Fibroblast of peridontal ligament (primary cell): ENCODE measurements around the gene ZNF184.

Experiments
- DNase-seq: peaks from one replicate; pipeline ENCODE4 v3.0.0-alpha.2; 2010; ENCODE audit errors: extremely low read depth

The ZNF184 gene

DNA sequence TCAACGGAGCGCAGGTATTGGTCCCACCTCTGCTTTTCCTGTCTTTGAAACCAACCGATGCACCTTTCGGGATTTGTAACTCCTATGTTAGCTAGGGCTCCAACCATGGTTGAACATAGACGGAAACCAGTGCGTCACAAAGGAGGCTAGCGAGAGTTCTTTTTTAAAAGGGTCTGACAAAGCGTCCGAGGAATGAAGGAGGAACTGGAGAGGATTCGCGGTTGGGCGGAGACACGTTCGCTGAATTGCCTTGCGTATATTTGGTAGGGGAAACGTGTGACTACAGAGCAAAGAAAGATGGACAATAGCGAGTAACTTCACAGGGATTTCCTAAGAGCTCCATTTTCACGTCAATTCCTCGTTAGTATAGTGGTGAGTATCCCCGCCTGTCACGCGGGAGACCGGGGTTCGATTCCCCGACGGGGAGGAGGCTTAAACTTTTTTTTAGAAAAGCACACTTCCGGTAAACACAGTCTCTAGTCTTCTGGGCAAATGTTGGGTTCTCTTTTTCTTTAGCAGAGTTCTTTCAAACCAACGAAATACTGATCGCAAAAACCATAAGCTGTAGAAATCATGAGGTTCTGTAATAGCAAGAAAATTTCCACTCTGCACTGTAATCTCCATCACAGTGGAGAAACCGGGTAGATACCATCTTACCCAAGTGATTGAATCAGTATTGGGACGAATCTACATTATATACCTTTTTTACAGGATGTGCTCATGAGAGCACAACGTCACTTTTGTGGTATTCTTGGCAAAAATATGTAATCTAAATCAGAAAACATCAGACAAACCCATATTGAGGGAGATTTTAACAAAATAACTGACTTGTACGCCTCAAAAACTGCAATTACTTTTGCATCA lies 6.6 kb upstream of the ZNF184 start:
- peak; percentile 97 for DNase-seq

DNA sequence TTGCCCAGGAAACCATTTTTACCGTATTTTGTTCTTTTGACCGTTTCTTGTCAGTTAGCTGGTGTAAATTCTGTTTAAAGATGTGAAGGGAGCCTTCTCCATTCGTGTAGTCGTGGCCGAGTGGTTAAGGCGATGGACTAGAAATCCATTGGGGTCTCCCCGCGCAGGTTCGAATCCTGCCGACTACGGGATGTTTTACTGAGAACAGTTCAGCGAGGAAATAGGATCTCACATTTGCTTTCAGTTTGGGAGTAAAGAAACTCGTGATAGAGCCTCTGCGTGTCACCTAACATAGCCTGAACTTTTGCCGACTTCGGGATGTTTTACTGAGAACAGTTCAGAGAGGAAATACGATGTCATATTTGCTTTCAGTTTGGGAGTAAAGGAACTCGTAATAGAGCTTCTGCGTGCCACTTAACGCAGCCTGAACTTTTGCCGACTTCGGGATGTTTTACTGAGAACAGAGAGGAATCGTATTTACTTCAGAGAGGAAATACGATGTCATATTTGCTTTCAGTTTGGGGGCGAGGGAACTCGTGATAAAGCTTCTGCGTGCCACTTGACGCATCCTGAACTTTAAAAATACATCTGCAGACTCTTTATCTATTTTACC lies 5.9 kb upstream of the ZNF184 start:
- DNase-seq, result peak; percentile 97

DNA sequence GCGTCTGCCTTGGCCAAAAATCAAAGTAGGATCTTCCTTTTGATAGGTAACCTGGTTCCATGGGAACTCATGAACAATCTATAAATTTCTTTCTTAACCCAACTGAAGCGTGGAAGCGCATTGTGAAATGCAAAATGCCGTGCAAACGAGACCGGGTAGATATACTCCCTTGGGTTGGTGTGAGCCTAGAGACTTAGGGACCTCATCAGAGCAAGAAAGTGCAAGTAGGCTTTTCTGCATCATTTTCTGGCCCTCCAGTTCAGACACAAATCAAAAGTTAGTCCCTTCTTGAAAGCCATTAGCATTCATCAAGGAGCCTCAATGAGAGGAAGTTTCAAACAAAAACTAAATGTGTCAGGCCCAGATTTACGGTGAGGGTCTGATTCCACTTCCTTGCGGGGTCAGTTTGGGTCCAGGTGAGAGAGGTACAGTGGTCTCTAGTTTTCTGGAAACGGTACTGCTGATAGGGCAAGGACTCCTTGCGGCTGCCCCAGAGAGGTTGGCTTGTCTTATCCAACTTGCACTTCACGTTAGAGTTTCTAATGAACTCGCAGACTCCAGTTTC lies 5.3 kb upstream of the ZNF184 start:
- no peak for DNase-seq

DNA sequence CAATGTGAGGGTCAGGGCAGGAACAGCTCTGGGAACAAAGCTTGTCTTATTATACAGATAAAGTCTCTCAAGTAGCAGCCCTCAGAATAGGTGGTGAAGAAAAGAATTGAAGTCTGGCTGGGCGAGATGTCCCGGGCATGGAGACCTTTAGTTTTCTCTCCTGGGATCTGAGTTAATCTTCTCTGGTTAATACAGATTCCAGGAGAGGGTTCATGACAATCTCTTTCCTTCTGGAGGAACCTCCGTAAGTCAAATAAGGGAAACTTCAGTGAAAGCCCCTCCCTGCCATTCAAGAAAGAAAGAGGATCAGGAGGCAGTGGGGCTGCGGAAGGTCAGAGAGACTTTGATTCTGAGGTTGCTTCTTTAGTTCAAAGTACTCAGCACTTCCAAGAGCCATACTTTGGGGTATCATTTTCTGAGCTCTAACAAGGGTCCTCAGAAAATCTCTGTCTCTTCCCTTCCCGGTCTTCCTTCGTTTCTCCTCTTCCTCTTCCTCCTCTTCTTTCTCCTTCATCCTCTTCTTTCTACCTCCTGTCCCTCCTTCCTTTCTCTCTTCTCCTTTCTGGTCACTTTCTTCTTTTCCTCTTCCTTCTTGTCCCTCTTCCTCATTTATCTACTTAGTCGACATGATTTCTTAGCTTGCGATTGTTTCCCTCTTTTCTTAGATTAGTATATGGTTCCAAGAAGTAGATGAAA lies 4.6 kb upstream of the ZNF184 start:
- no peak for DNase-seq

DNA sequence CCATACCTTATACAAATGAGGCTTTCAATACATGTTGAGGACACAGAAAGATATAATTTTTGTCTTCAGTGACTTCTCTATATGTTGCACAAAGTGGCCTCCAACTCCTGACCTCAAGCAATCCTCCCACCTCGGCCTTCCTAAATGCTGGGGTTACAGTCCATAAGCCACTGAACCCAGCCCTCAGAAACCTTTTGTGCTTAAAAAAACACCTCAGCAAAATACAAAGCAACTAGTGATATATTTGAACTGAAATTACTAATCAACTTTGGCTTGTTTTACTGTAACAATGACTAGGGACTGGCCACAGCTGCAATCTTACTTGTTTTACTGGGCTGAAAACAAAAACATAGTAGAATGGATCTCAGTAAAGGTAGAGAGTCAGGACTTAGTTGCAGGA lies 3.2 kb upstream of the ZNF184 start:
- DNase-seq, result no peak

DNA sequence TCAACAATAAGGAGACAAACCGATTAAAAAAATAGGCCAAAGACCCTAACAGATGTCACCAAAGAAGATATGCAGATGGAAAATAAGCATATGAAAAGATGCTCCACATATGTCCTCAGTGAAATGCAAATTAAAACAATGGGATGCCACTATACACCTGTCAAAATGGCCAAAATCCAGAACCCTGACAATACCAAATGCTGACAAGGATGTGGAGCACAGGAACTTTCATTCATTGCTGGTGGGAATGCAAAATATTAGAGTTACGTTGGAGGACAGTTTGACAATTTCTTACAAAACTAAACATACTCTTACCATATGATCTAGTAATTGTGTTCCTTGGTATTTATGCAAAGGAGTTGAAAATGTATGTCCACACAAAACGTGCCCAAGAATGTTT lies 1.8 kb upstream of the ZNF184 start:
- no peak for DNase-seq

DNA sequence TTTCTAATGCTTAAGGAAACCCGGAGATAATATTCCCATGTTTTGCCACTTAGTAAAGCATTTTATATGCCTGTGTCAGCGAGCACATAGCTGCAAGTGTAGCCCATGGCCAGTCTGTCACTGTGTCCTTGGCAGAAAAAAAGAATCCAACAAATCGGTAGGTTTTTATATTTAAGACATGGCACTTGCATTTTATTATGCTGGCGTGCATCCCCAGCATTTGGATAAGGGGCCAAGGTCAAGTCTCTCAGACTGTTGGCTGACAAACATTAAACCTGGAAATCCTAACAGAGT lies 1.2 kb upstream of the ZNF184 start:
- no peak for DNase-seq

DNA sequence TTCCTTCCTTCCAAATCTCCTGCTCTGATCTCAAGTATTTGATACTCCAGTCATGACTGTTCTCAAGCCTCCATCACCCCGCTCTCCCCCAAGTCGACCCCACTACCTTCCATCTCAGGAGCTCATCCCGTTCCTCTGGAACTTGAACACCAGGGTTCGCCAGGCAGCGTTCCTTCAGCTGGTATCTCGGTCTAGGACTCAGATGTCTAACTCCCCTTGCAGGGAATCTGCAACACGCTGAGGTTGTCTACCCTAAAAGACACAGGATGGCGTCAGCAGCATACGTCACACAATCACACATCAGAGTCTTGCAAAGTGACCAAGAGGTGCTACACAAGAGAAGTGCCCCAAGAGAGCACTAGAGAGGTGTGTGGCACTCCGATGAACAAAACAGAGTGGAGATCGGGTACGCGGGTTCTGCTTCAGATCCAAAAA lies 706 bp downstream of the ZNF184 start:
- DNase-seq, result peak; percentile 81

DNA sequence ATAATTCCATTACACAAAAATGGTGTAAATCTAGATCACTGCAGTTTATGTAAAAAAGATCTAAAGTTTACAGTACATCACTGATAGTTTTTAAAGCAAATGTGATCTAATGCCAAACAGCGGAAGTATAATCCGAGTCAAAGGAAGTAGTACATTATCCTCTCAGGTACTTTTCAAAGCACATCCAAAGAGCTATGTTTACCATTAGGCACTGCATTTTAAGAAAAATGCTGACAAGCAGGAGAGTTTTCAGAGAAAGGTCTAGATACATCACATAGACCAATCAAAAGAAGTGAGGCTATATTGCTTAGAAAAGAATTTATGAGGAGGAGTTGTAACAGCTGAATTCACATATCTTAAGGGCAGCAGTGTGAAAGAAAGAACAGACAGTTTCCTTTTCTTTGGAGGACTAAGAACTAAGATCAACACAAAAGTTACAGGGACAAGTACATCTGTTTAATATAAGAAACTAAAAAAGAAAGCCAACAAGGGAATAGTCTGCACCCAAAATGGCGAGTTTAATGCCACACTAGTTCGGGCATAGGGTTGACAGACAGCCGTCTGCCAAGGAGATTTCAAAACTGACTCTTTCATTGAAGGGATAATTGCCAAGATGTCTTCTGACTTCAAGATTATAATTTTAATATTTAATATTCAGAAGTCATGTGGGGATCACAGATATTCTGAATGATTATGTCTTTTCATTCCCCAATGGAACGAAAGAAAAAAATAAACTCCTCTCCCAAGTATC lies 1.4 kb downstream of the ZNF184 start:
- peak; percentile 7 for DNase-seq

DNA sequence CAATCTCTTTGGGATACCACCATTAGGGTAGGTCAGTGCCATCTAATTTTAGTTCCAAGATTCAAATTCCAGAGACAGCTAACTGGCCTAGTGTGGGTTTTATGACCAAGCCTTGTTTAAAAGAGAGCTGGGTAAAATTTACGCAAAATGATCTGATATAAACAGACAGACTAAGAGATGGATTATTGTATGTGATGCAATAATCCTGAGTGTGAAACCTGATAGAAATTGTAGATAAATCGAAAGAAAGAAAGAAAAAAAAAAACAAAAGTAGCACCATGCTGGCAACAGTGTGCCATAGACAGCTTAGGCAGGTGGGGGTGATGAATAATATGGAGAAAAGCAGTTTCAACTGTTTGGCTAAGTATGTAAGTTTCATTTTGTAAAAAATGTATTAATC lies 2.9 kb downstream of the ZNF184 start:
- DNase-seq, result no peak

DNA sequence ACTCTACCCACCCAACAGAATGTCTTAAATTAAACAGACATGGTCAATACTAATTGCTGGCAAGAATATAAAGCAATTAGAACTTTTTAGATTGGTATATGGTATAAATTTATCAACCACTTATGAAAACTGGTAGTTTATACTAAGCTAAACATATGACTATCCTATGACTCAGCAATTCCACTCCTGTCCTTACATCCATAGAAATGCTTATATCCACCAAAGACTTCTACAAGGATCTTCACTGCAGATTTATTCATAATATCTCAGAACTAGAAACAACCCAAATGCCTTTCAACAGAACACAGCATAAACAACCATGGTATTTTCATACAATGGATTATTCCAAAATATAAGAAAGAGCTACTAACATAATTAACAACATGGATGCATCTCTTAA lies 4.6 kb downstream of the ZNF184 start:
- peak; percentile 45 for DNase-seq

DNA sequence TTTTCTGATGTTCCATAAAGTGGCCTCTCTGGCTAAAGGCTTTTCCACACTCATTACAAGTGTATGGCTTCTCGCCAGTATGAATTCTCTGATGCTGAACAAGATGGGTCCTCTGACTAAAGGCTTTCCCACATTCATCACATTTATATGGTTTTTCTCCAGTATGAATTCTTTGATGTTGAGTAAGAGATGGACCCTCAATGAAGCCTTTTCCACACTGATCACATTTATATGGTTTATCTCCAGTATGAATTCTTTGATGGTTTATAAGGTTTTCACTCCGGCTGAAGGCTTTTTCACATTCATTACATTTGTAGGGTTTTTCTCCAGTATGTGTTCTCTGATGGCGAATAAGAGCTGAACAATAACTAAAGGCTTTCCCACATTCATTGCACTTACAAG lies 20.4 kb downstream of the ZNF184 start:
- DNase-seq, result peak; percentile 2

DNA sequence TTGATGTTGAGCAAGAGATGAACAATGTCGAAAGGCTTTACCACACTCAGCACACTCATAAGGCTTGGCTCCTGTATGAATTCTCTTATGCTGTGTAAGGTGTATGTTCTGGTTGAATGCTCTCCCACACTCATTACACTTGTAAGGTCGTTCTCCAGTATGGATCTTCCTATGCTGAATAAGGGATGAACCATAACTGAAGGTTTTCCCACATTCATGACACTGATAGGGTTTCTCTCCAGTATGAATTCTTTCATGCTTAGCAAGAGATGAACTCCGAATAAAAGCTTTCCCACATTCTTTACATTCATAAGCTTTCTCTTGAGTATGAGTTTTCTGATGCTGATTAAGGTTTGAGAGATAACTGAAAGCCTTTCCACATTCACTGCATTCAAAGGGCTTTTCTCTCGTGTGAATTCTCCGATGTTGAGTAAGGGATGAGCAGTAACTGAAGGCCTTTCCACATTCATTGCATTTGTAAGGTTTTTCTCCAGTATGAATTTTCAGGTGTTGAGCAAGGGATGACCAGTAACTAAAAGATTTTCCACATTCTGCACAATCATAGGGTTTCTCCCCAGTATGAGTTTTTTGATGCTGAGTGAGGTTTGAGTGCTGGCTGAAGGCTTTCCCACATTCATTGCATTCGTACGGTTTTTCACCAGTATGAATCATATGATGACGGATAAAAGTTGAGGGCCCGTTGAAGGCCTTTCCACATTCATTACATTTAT lies 21.1 kb downstream of the ZNF184 start:
- DNase-seq, result no peak

DNA sequence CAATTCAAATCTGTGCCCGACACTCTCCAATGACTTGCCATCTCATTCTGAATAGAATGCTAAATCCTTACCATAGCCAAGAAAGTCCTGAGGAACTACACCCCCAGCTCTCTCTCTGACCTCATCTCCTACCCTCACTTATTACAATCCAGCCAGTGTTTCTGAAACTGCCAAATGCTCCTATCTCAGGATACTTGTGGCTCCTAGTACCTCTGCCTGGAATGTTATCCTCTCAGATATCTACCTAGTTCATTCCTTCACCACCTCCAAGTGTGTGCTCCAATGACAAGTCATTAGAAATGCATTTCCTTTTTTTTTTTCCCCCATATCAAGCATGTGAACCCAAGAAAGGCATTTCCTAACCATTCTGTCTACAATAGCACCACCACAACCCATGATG lies 24.4 kb downstream of the ZNF184 start:
- DNase-seq, result no peak

DNA sequence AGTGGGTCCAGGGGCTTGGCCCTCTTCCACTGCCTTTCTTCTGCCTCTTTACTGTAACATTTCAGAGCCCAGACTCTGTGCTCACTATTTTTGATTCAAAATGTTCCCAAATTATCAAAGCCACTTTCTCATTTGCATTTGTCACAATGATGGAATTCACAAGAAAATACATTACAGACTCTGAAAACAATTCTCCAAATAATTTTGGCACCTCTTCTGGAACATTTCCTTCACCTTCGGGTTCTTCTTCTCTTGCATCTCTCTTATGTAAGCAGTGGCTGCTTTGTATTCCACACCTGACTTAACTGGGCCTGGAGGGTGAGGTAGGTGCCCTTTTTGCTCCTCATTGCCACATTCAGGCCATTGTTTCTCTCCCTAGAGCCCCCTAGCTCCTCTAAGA lies 30.0 kb downstream of the ZNF184 start:
- DNase-seq, result no peak

DNA sequence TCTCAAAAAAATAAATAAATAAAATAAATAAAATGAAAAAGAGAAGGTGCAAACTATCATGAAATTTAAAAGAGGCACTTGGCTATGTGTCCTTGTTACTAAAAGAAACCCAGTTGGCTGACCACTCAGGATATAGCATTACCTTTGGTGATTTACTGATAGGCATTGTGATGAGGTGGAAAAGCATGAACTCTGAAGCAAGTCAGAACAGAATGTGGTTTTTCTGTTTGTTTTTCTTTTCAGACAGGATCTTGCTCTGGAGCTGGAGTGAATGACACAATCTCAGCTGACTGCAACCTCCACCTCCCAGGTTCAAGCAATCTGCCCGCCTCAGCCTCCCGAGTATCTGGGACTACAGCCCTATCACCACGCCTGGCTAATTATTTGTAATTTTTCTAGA lies 31.9 kb downstream of the ZNF184 start:
- no peak for DNase-seq

DNA sequence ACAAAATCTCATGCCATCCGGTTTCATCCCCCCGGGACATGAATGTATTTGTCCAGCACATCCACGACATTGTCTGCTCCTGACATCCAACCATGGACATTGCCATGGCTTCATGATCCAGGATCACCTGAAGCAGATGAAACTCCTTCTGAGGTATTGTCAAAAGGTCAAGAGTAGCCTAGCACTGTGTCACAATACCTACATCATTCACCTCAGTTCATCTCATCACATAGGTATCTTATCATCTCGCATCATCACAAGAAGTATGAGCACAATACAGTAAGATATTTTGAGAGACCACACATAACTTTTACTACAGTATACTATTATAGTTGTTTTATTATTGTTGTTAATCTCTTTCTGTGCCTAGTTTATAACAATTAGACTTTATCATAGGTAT lies 33.5 kb downstream of the ZNF184 start:
- DNase-seq, result no peak

DNA sequence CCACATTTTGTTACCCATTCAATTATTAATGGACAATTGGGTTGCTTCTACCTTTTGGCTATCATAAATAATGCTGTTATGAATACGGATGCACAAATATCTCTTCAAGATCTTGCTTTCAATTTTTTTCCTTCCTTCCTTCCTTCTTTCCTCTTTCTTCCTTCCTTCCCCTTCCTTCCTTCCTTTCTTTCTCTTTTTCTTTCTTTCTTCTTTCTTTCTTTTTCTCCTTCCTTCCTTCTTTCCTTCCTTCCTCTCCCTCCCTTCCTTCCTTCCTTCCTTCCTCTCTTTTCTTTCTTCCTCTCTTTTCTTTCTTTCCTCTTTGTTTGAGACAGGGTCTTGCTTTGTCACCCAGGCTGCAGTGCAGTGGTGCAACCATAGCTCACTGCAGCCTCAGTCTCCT lies 39.2 kb downstream of the ZNF184 start:
- no peak for DNase-seq

DNA sequence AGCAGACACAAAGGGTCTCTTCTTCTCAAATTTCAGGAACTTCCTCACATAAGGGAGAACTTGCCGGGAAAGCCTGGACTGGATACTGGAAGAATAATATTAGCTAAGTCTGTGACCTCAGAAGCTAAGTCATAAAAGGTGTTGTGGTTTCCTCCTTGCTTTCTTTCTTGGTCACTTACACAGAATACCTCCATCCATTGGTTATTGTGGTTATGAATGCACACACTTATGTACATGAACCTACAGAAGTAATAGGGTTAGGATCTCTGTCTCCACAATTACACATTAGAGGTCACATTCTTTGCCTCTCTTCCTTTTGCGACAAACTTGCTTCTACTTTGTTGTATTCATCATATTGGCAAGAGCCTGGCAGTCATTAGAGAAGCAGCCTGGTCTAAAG lies 43.9 kb downstream of the ZNF184 start:
- DNase-seq, result no peak

DNA sequence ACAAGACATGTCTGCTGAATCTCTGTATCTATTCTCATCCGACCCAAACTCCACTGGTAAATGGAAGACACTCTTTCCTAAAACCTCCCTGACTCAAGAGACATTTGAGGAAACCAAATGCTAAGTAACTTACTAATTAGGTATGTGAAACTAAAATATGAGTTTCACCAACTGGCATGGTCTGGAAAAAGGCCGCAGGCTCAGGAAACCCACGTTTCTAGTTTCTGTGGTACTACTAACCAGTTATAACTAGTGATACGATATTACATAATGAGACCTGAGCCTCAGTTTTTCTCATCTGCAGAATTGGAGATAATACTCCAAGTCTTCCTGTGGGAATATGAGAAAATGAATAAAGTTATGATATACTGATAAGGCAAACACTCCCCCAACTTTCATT lies 44.4 kb downstream of the ZNF184 start:
- no peak for DNase-seq

DNA sequence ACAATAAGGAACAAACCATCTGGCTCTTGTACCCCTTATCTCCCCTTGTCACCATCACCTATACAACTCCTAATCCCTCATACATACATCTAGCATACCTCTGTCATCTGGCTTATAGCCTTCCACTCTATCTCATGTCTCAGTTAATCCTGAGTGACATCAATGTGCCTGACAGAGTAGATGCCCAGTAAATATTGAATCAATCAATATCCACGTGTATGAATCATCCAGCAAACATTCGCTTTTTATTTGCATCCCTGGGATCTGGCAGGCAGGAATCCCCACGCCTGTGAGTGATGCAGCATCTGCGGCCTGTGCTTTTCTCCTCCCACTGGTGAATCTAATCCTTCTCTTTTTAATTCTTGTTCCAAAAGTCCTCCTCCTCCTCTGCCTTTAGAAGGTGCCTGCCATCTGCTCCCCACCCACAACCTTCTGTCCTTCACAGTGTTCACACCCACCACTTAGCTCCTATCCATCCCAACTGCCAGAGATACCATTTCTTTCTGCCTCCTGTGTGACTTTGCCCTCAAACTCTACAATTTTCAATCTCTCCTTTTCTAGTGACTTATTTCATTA lies 46.8 kb downstream of the ZNF184 start:
- no peak for DNase-seq
